Brain microvascular endothelial cell (primary cell): ENCODE results near the gene TFF1.

Experiments used
- DNase-seq: peaks from one replicate; pipeline ENCODE4 v3.0.0-alpha.2; 2020
- H3K27ac ChIP-seq: fragments of 250-450 bp; sonication (Bioruptor Pico); 2 replicates; pipeline ENCODE4 v1.5.1; 2020; ENCODE audit warnings: mild to moderate bottlenecking, moderate library complexity
- H3K27me3 ChIP-seq: fragments of 250-450 bp; sonication (Bioruptor Pico); replicated peaks from 2 replicates; pipeline ENCODE4 v1.5.1; 2020; ENCODE audit warnings: mild to moderate bottlenecking
- H3K36me3 ChIP-seq: fragments of 250-450 bp; sonication (Bioruptor Pico); replicated peaks from 2 replicates; pipeline ENCODE4 v1.5.1; 2020; ENCODE audit warnings: mild to moderate bottlenecking
- H3K4me3 ChIP-seq: 2 replicates; pipeline ENCODE4 v1.5.1; 2011; ENCODE audit warnings: low read depth, mild to moderate bottlenecking, control low read depth, low read length, moderate library complexity
- in situ Hi-C: cut with HindIII; loops from 2 replicates; pipeline ENCODE4 v1.10.0; 2017; ENCODE audit warnings: low sequenced_read_pairs, low pct_ligation_motif_present
- TF ChIP-seq, protein P1 (sequence below): IDR thresholded peaks from 2 replicates; pipeline ENCODE4 v1.5.1; 2011; ENCODE audit warnings: low read depth, mild to moderate bottlenecking, moderate library complexity, low read length, control low read depth, inconsistent platforms; ENCODE audit errors: missing control alignments

TFF1 gene

DNA sequence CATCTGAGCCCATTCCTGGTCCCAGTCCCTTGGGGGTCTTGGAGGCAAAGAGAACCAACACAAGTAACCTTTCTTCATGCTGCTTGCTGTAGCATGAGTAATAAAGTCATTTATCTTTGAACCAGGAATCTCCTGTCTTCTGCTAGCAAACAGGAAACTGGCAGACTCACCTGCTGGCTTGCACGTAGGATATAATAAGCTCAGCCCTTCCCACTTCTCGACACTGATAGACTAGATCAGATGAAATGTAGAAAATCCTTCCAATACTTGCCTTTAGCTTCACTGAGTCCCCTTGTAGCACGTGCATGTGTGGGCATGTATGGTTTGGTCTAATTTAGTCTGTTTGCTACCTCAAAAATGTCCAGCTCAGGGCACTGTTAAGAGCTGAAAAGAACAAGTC, 9.0 kb downstream of the TFF1 start:
- Histone ChIP-seq H3K27ac (no peak overlapping the region), H3K27me3 (no peaks in the 10 kb centered on the region), H3K4me3 (no peak overlapping the region), H3K36me3 (no peaks in the 10 kb centered on the region)
- no peak for DNase-seq
- in situ Hi-C loops = no loop called here
- TF ChIP-seq, protein P1, sequence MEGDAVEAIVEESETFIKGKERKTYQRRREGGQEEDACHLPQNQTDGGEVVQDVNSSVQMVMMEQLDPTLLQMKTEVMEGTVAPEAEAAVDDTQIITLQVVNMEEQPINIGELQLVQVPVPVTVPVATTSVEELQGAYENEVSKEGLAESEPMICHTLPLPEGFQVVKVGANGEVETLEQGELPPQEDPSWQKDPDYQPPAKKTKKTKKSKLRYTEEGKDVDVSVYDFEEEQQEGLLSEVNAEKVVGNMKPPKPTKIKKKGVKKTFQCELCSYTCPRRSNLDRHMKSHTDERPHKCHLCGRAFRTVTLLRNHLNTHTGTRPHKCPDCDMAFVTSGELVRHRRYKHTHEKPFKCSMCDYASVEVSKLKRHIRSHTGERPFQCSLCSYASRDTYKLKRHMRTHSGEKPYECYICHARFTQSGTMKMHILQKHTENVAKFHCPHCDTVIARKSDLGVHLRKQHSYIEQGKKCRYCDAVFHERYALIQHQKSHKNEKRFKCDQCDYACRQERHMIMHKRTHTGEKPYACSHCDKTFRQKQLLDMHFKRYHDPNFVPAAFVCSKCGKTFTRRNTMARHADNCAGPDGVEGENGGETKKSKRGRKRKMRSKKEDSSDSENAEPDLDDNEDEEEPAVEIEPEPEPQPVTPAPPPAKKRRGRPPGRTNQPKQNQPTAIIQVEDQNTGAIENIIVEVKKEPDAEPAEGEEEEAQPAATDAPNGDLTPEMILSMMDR = no peak

DNA sequence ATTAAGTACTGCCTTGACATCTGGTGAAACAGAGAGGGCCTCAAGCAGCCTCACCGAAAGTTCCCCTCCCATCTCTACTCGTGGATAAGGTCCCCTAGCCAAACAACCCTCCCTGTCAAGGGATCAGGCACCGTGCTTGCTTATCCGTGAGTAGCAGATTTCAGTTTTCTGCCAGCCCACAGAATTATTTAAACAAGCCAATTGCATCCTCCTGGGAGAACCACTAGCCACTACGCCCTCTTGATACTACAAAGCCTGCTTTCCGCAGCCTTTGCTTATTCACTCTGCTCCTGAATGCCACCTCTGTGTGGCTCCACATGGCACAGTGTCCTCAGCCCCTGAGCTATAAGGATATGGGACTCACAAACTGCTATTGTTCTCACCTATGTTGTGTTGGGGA, 9.7 kb downstream of the TFF1 start:
- H3K27me3 ChIP-seq = no peaks in the 10 kb centered on the region
- no peaks in the 10 kb centered on the region for H3K36me3 ChIP-seq
- no peak overlapping the region for H3K4me3 ChIP-seq
- TF ChIP-seq, protein P1 = no peak
- DNase-seq = no peak
- H3K27ac ChIP-seq = no peak overlapping the region
- in situ Hi-C loops = no loop called here

DNA sequence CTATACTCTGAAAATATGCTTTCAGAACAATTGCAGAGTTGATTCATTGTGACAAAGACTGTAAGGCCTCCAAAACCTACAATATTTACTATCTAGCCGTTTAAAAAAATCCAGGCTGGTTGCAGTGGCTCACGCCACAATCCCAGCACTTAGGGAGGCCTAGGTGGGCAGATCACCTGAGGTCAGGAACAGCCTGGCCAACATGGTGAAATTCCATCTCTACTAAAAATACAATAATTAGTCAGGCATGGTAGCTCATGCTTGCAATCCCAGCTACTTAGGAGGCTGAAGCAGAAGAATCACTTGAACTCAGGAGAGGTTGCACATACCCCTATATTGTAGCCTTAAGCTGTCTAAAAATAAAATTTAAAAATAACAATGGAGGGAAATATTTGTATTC, 10.3 kb downstream of the TFF1 start:
- no peaks in the 10 kb centered on the region for H3K27me3 ChIP-seq
- no peak for DNase-seq
- no peak overlapping the region for H3K4me3 ChIP-seq
- in situ Hi-C loops = no loop called here
- H3K36me3 ChIP-seq = no peaks in the 10 kb centered on the region
- TF ChIP-seq, protein P1 = no peak
- H3K27ac ChIP-seq = no peak overlapping the region

DNA sequence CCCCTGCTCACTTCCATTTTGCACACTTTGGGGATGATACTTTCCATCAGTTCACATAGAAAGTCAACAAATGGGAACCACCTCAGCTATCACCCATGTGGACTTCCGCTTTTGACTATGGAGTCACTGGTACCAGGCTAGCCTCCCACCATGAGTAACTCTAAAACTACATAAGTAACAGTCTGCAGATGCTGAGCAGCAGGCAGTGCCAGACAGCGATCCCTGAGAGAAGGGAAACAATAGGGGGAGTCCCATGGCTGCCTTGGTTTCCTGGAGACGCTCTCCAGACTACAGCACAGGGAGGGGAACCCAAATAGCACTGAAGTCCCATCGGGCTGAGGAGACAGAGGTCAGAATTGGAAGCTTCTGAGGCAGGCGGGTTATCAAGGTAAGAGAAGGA, 12.7 kb downstream of the TFF1 start:
- Histone ChIP-seq H3K27ac (no peak overlapping the region), H3K27me3 (no peaks in the 10 kb centered on the region), H3K36me3 (no peaks in the 10 kb centered on the region), H3K4me3 (no peak overlapping the region)
- in situ Hi-C loops = no loop called here
- no peak for DNase-seq
- TF ChIP-seq, protein P1 = no peak

DNA sequence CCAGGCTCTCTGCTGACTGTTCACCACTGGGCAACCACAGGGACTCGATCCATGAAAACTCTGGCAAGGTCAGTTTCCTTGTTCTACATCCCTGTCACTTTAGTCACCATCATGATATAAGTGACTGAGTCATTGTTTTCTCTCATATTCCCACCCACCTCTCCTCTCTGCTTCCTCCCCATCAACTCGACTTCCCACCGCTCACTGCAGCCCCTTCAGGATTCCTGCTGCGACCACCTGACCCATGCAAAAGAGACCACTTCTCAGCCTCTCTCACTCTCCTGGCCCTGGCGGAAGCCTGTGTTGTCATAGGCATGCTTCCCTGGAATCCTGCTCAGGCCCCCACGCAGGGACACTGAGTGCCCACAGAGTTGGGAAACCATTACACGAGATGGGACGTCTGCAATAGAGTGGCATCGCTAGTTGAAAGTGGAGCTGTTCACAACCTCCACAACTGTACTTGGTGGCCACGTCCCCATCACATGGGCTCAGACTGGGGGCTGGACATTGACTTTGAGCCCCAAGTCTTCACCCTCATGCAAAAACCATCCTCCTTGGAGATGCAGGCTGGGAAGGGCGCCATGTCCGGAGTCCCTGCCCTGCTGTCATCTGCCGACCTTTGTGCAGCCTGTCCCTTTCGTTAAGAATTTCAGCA, 13.8 kb downstream of the TFF1 start:
- Histone ChIP-seq H3K27me3 (no peaks in the 10 kb centered on the region), H3K27ac (no peak overlapping the region), H3K36me3 (no peaks in the 10 kb centered on the region), H3K4me3 (no peak overlapping the region)
- DNase-seq = no peak
- TF ChIP-seq, protein P1 = no peak
- in situ Hi-C loops = no loop called here

DNA sequence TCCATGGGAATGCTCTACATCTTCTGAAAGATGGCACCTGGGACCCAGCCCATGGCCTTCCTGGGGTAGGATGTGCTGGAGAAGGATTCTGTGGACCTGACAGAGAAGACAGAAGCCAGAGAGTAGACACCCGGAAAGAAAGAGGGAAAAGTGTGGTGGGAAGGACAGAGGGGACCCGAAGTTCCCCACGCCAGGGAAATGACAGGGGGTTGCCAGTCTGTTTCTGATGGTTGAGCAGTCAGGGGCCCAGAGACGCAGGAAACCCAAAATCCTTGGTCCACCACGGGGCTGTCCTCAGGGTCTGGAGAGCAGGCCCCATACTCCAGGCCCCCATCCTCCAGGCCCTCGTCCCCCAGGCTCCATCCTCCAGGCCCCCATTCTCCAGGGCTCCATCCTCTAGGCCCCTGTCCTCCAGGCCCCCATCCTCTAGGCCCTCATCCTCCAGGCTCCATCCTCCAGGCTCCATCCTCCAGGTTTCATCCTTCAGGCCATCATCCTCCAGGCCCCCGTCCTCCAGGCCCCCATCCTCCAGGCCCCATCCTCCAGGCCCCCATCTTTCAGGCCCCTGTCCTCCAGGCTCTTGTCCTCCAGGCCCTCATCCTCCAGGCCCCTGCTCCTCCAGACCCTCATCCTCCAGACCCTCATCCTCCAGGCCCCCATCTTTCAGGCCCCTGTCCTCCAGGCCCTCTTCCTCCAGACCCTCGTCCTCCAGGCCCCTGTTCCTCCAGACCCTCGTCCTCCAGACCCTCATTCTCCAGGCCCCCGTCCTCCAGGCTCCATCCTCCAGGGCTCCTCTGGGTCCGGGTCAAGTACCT, 14.5 kb downstream of the TFF1 start:
- Histone ChIP-seq H3K36me3 (no peaks in the 10 kb centered on the region), H3K27me3 (no peaks in the 10 kb centered on the region), H3K4me3 (no peak overlapping the region), H3K27ac (no peak overlapping the region)
- DNase-seq = no peak
- TF ChIP-seq, protein P1 = no peak
- in situ Hi-C loops = no loop called here
